ENCODE data around the gene AKT3.

AKT3 gene

GRCh38 chr1:243798726-243799125 is 51.3 kb downstream of the AKT3 start:
- no peak for TF ChIP-seq CTCF (IDR thresholded peaks at IDR 0.05; ENCODE audit: low read depth, low read length)
- DNase-seq (ENCODE audit: extremely low read depth, low read depth), result peak; percentile 30

- no peak for DNase-seq (ENCODE audit: extremely low read depth, low read depth)
- TF ChIP-seq CTCF (IDR thresholded peaks at IDR 0.05; ENCODE audit: low read depth, low read length), result no peak
Measured at GRCh38 chr1:243796016-243796415, 54.0 kb downstream of the AKT3 start.

- DNase-seq (ENCODE audit: extremely low read depth, low read depth), result no peak
- no peak for TF ChIP-seq CTCF (IDR thresholded peaks at IDR 0.05; ENCODE audit: low read depth, low read length)
Measured at GRCh38 chr1:243793298-243793697, 56.7 kb downstream of the AKT3 start.

- no peak for DNase-seq (ENCODE audit: extremely low read depth, low read depth)
- no peak for TF ChIP-seq CTCF (IDR thresholded peaks at IDR 0.05; ENCODE audit: low read depth, low read length)
Measured at GRCh38 chr1:243792891-243793290, 57.2 kb downstream of the AKT3 start.

GRCh38 chr1:243792401-243792800 is 57.6 kb downstream of the AKT3 start:
- TF ChIP-seq CTCF (IDR thresholded peaks at IDR 0.05; ENCODE audit: low read depth, low read length), result no peak
- no peak for DNase-seq (ENCODE audit: extremely low read depth, low read depth)

GRCh38 chr1:243791586-243792267 is 58.3 kb downstream of the AKT3 start:
- no peak for TF ChIP-seq CTCF (IDR thresholded peaks at IDR 0.05; ENCODE audit: low read depth, low read length)
- no peak for DNase-seq (ENCODE audit: extremely low read depth, low read depth)

- no peak for TF ChIP-seq CTCF (IDR thresholded peaks at IDR 0.05; ENCODE audit: low read depth, low read length)
- no peak for DNase-seq (ENCODE audit: extremely low read depth, low read depth)
Measured at GRCh38 chr1:243790404-243790803, 59.6 kb downstream of the AKT3 start.
